ENCODE results near the gene PRDM13.
"Not testable (repeated sequence)": the region's sequence is repeated elsewhere in the genome, so short reads cannot be mapped to it uniquely, and the experiment has no call there.

PRDM13 gene

GRCh38 chr6:99613705-99614429 lies 7.2 kb downstream of the PRDM13 start:
- ChIA-PET CTCF (interaction anchor here (1.1 to 3.9 kb wide), 11 partner anchors 9 to 143 kb away, joined by 3 to 21 read pairs (median 5); partner anchors contain the start of gene CCNC), POLR2A (interaction anchor here (0.5 kb wide), 1 partner anchor 73 kb away, joined by 3 read pairs; no protein-coding TSS in a partner anchor)
- TF ChIP-seq CTCF (IDR thresholded peaks at IDR 0.05; ENCODE audit: control extremely low read depth, extremely low read depth, low read depth, missing control alignments), result no peak
- peak; percentile 63 for DNase-seq (ENCODE audit: extremely low spot score)

- ChIA-PET CTCF (interaction anchor here (1.3 to 3.9 kb wide), 6 partner anchors 8 to 46 kb away, joined by 3 to 21 read pairs (median 6); partner anchors contain the start of gene CCNC), POLR2A (no interaction called here)
- no peak for TF ChIP-seq CTCF (IDR thresholded peaks at IDR 0.05; ENCODE audit: control extremely low read depth, extremely low read depth, low read depth, missing control alignments)
- no peak for DNase-seq (ENCODE audit: extremely low spot score)
These were observed 8.0 kb downstream of the PRDM13 start for GRCh38 chr6:99614430-99615186.

- ChIA-PET POLR2A (no interaction called here), CTCF (interaction anchor here (0.8 to 1.6 kb wide), 5 partner anchors 9 to 40 kb away, joined by 3 to 4 read pairs (median 3); no protein-coding TSS in a partner anchor)
- no peak for DNase-seq (ENCODE audit: extremely low spot score)
- TF ChIP-seq CTCF (IDR thresholded peaks at IDR 0.05; ENCODE audit: control extremely low read depth, extremely low read depth, low read depth, missing control alignments), result no peak
These were observed 10.5 kb downstream of the PRDM13 start for GRCh38 chr6:99617131-99617530.

GRCh38 chr6:99618649-99619408 lies 12.2 kb downstream of the PRDM13 start:
- ChIA-PET CTCF (interaction anchor here (1.2 kb wide), 1 partner anchor 97 kb away, joined by 3 read pairs; no protein-coding TSS in a partner anchor), POLR2A (no interaction called here)
- no peak for DNase-seq (ENCODE audit: extremely low spot score)
- no peak for TF ChIP-seq CTCF (IDR thresholded peaks at IDR 0.05; ENCODE audit: control extremely low read depth, extremely low read depth, low read depth, missing control alignments)

- ChIA-PET CTCF (interaction anchor here (1.2 kb wide), 1 partner anchor 97 kb away, joined by 3 read pairs; no protein-coding TSS in a partner anchor), POLR2A (no interaction called here)
- DNase-seq (ENCODE audit: extremely low spot score), result no peak
- no peak for TF ChIP-seq CTCF (IDR thresholded peaks at IDR 0.05; ENCODE audit: control extremely low read depth, extremely low read depth, low read depth, missing control alignments)
These were observed 12.8 kb downstream of the PRDM13 start for GRCh38 chr6:99619409-99619762.

GRCh38 chr6:99622044-99622443 lies 15.4 kb downstream of the PRDM13 start:
- POLR2A ChIA-PET; DNase-seq (ENCODE audit: extremely low spot score): not testable (repeated sequence)
- CTCF ChIA-PET, result interaction anchor here (1.9 kb wide), 1 partner anchor 34 kb away, joined by 10 read pairs; no protein-coding TSS in a partner anchor

Measured in GM10248 (cell line).